Upper lobe of left lung (tissue), 6 donors: ENCODE results near the gene FASTK. TPM values are rescaled to one million over a fixed set of nuclear protein-coding genes. Genes with fewer than 3 reads are reported as not detected.

ENCODE experiments used
- ATAC-seq, 2 donors: fragments of 200-7000 bp; cut with Tn5 transposase; one replicate each; pipeline ENCODE4 v1.9.1; 2022; ENCODE audit warnings: mild to moderate bottlenecking in 2 of 2, moderate library complexity in 2 of 2; ENCODE audit not compliant: low FRiP score in 2 of 2
- DNase-seq, 2 donors: peaks; one replicate each; pipeline ENCODE4 v3.0.0-alpha.2; 2019 to 2020
- H3K27ac ChIP-seq, 4 donors: fragments of 200-600 bp; sonication (generic); one replicate each; pipeline ENCODE4 v1.5.1; 2016 to 2019
- H3K27me3 ChIP-seq, 4 donors: fragments of 200-600 bp; sonication (generic); one replicate each; pipeline ENCODE4 v1.5.1; 2017 to 2019
- H3K36me3 ChIP-seq, 4 donors: fragments of 200-600 bp; sonication (generic); one replicate each; pipeline ENCODE4 v1.5.1; 2016 to 2019
- H3K4me1 ChIP-seq, 4 donors: fragments of 200-600 bp; sonication (generic); one replicate each; pipeline ENCODE4 v1.5.1; 2018 to 2019
- H3K4me3 ChIP-seq, 4 donors: fragments of 200-600 bp; sonication (generic); one replicate each; pipeline ENCODE4 v1.5.1; 2017 to 2019; ENCODE audit warnings: mild to moderate bottlenecking in 2 of 4, moderate library complexity in 1 of 4
- H3K9me3 ChIP-seq, 4 donors: fragments of 200-600 bp; sonication (generic); one replicate each; pipeline ENCODE4 v1.5.1; 2018 to 2019
- EP300 ChIP-seq, 4 donors: sonication (generic); formaldehyde crosslinking; IDR thresholded peaks; one replicate each; pipeline ENCODE4 v1.5.1; 2017; ENCODE audit warnings: antibody characterized with exemption in 4 of 4, control low read depth in 2 of 4
- POLR2A ChIP-seq, 4 donors: fragments of 450-650 bp; IDR thresholded peaks; one replicate each; pipeline ENCODE4 v1.5.1; 2016 to 2017; ENCODE audit warnings: antibody characterized with exemption in 4 of 4, mild to moderate bottlenecking in 2 of 4
- POLR2AphosphoS5 ChIP-seq, 2 donors: sonication (generic); formaldehyde crosslinking; IDR thresholded peaks; one replicate each; pipeline ENCODE4 v1.5.1; 2017; ENCODE audit warnings: antibody characterized with exemption in 2 of 2
- WGBS, 2 donors: methylation state at CpG; one replicate each; pipeline ENCODE4 v1.1.5; 2017 to 2018; 5-methylcytosine and 5-hydroxymethylcytosine counted together
- total RNA-seq, 6 donors: library from RNA; depleted of rRNA in 4 of 6; stranded (reverse); fragments of >200 nt in 4 of 6; gene quantifications; one replicate each; pipeline versions ENCODE4 v1.1.0 to v1.2.1, GENCODE V29; 2016 to 2021
- TF ChIP-seq, protein P1 (sequence below), 6 experiments: fragments of 450-650 bp in 4 of 6; fragments of 200-600 bp in 2 of 6; sonication (generic) in 2 of 6; IDR thresholded peaks; one replicate each; pipeline ENCODE4 v1.5.1; 2016 to 2019; ENCODE audit warnings: antibody characterized with exemption in 6 of 6
- donor health status: DM: no; HTN: no; CAD: no; lungs with moderate emphysema.
- donor health status: DM: no; HTN: yes; CAD: no; lungs with severe emphysema.

Gene FASTK
- total RNA-seq, 6 donors from 2014 or later = 54.3 to 136 (median 78.0) TPM

DNA sequence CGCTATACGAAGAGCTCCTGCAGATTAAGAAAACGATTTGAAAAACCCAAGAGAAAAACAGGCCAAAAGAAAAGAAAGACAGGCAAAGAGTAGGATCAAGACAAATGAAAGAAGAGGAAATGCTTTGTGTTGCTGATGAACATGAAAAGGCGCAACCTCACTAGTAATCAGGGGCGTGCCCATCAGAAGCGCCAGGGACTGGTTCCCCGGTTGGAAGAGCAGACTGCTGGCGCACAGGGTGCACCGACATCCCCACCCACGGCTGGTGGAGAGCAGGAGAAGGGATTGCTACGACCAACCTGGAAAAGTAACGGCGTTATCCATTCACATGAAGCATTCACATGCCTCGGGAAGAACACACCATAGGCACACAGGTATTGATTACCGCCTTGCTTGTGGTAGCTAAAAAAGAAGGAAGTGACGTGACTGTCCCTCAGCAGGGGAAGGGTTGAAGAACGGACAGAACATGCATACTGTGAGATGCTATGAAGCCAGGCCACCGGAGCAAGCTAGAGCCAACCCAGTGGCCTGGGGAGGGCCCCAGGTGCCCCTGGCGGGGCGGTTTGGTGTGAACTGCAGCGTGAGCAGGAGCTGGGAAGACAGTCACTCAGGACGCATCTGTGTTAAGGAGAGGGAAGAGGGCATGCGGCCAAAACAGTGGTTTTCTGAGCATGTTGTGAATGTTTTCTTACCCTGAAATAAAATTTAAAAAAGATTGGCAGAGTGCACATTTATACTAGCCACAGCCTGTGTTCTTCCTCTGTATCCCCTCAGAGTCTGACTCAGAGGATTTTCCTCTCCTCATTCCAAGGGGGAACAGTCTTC is 24.0 kb upstream of the FASTK start:
- DNase-seq = no peak

DNA sequence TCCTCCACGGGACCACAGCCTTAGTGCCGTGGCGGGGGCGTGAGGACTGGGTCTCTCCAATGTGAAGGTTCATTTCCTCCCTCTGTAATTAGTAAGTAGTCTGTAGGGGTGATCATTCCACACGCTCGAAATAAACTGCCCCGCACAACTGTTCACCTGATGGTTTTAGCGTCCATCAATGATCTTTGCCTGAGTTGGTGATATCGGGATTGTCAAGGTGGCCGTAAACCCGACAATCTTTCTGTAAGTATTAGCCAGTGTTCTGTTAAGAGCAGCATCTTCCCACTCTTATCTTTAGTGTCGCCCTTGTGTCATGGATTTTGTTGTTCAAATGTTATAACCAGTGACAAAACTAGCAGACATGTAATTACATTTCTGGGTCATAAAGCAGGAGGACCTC is 23.4 kb upstream of the FASTK start:
- no peaks in the 10 kb centered on the region for H3K27me3 ChIP-seq
- H3K9me3 ChIP-seq = no peaks in the 10 kb centered on the region
- TF ChIP-seq, protein P1, sequence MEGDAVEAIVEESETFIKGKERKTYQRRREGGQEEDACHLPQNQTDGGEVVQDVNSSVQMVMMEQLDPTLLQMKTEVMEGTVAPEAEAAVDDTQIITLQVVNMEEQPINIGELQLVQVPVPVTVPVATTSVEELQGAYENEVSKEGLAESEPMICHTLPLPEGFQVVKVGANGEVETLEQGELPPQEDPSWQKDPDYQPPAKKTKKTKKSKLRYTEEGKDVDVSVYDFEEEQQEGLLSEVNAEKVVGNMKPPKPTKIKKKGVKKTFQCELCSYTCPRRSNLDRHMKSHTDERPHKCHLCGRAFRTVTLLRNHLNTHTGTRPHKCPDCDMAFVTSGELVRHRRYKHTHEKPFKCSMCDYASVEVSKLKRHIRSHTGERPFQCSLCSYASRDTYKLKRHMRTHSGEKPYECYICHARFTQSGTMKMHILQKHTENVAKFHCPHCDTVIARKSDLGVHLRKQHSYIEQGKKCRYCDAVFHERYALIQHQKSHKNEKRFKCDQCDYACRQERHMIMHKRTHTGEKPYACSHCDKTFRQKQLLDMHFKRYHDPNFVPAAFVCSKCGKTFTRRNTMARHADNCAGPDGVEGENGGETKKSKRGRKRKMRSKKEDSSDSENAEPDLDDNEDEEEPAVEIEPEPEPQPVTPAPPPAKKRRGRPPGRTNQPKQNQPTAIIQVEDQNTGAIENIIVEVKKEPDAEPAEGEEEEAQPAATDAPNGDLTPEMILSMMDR (IDR thresholded peaks at IDR 0.05) = no peak
- no peak for TF ChIP-seq EP300 (IDR thresholded peaks at IDR 0.05)
- no peak for TF ChIP-seq POLR2A (IDR thresholded peaks at IDR 0.05)
- TF ChIP-seq POLR2AphosphoS5 (IDR thresholded peaks at IDR 0.05) = no peak
- 83 to 97% methylated on average over 8 to 12 of the region's 12 CpGs for WGBS, 2 donors
- ATAC-seq (no peak), DNase-seq (no peak)
- H3K4me3 ChIP-seq = no peak overlapping the region
- peaks cover 0 to 26% (median 12%) of the 10 kb centered on the region in 4 donors for H3K4me1 ChIP-seq
- H3K36me3 ChIP-seq = peaks cover 0 to 6% (median 2%) of the 10 kb centered on the region in 4 donors
- H3K27ac ChIP-seq = no peak overlapping the region

More for the DNA sequence above, 24.0 kb upstream of the FASTK start:
- H3K27me3 ChIP-seq = no peaks in the 10 kb centered on the region
- WGBS, 2 donors = 75 to 82% methylated on average over 23 of the region's 23 CpGs
- H3K4me1 ChIP-seq = peaks cover 0 to 27% (median 9%) of the 10 kb centered on the region in 4 donors
- H3K27ac ChIP-seq = no peak overlapping the region
- no peaks in the 10 kb centered on the region for H3K9me3 ChIP-seq
- H3K4me3 ChIP-seq = no peak overlapping the region
- ATAC-seq = no peak
- H3K36me3 ChIP-seq = peaks cover 0 to 6% (median 2%) of the 10 kb centered on the region in 4 donors
- TF ChIP-seq, protein P1 (IDR thresholded peaks at IDR 0.05) = no peak
- TF ChIP-seq POLR2AphosphoS5 (IDR thresholded peaks at IDR 0.05) (no peak), EP300 (IDR thresholded peaks at IDR 0.05) (no peak), POLR2A (IDR thresholded peaks at IDR 0.05) (no peak)

DNA sequence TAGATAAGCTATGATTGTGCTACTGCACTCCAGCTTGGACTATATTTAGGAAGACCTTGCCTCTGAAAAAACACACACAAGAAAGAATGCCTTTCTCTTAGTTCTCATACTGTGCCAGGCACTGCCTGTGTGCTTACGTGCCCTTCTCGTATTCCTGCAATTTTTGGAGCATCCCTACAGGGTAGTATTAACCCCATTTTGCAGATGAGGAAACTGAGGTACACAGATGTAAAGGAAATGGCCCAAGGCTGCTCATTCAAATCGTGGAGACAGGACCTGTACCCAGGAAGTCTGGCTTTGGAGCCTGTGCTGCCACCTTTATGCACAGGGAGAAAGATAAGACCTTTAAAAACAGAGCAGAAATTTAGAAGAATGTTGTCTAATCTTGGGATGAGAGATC is 22.4 kb upstream of the FASTK start:
- Histone ChIP-seq H3K27ac (no peak overlapping the region), H3K4me3 (no peak overlapping the region), H3K9me3 (no peaks in the 10 kb centered on the region), H3K4me1 (peaks cover 0 to 25% (median 12%) of the 10 kb centered on the region in 4 donors), H3K27me3 (no peaks in the 10 kb centered on the region), H3K36me3 (peaks cover 0 to 6% (median 2%) of the 10 kb centered on the region in 4 donors)
- no peak for TF ChIP-seq EP300 (IDR thresholded peaks at IDR 0.05)
- no peak for TF ChIP-seq POLR2AphosphoS5 (IDR thresholded peaks at IDR 0.05)
- TF ChIP-seq POLR2A (IDR thresholded peaks at IDR 0.05) = no peak
- TF ChIP-seq, protein P1 (IDR thresholded peaks at IDR 0.05) = no peak
- DNase-seq = no peak
- WGBS, 2 donors = 73 to 83% methylated on average over 3 of the region's 3 CpGs
- no peak for ATAC-seq

DNA sequence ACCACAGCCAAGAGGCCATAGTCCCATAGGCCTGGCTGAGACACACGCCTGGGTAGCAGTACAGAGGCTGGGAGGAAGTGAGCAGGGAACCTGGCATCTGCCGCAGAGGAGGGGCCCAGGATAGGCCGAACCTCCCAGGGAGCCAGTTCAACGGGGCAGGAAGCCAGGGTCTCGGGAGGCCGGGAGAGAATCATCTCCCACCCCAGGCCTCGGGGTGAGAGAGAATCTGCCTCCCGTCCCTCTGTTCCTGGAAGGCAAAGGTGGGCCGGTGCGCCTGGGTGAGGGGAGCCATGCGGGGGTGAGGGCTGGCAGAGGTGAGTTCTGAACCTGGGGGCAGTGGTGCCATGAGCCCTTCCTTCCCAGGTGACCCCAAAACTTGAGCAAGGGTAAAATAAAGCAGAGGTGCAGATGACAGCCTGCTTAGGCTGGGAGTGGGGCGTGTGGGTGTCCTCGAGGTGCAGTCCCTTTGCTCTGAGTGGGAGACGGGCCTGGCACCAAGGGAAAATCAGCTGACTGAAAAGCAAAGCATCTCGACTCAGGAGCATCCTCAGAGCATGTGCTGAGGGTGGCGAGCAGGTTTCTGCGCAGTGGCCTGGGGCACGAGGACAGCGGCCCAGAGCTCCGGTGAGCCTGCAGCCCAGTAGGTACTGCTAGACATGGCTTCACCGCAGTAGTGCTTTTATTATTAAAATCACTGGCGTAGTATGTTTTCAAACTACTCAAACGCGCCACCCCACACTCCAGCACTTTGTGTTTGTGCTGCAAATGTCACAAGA is 21.2 kb upstream of the FASTK start:
- Histone ChIP-seq H3K9me3 (no peaks in the 10 kb centered on the region), H3K36me3 (peaks cover 0 to 8% (median 2%) of the 10 kb centered on the region in 4 donors), H3K27ac (peak overlapping the region in 2 of 4 donors; percentile 35), H3K4me1 (peaks cover 0 to 33% (median 12%) of the 10 kb centered on the region in 4 donors), H3K27me3 (no peaks in the 10 kb centered on the region), H3K4me3 (no peak overlapping the region)
- no peak for TF ChIP-seq POLR2A (IDR thresholded peaks at IDR 0.05)
- TF ChIP-seq EP300 (IDR thresholded peaks at IDR 0.05) = no peak
- DNase-seq (peak in 1 of 2 donors; percentile 38), ATAC-seq (peak; percentile 12 to 28)
- WGBS, 2 donors = 85 to 86% methylated on average over 18 to 23 of the region's 24 CpGs

DNA sequence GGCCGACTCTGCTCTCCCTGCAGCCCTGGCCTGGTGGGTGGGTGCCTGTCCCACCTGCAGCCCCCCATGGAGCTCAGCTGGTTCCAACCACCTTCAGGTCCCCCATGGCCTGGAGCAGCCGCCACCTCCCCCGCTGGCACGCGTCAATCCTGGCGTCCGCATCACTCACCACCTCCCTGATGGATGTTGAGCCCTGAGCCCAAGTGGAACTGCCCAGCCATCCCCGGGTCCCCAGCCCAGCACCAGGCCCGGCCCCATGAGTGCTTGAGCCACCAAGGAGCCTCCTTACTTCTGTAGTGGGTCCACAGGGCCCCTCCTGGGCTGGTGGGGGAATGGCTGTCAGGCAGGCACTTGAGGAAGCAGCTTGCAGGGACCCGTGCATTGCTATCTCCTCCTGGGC is 20.3 kb upstream of the FASTK start:
- WGBS, 2 donors = 93% methylated on average over 7 of the region's 10 CpGs; no CpG with 5 or more reads in 1 of the 2 donors
- no peaks in the 10 kb centered on the region for H3K9me3 ChIP-seq
- no peak overlapping the region for H3K4me3 ChIP-seq
- peak in 1 of 2 donors; percentile 78 for DNase-seq
- H3K4me1 ChIP-seq = peaks cover 0 to 33% (median 13%) of the 10 kb centered on the region in 4 donors
- ATAC-seq = peak in 1 of 2 donors; percentile 21
- peak overlapping the region in 1 of 4 donors; percentile 35 for H3K27ac ChIP-seq
- H3K27me3 ChIP-seq = no peaks in the 10 kb centered on the region
- TF ChIP-seq EP300 (IDR thresholded peaks at IDR 0.05) (no peak), POLR2A (IDR thresholded peaks at IDR 0.05) (no peak), POLR2AphosphoS5 (IDR thresholded peaks at IDR 0.05) (no peak)
- TF ChIP-seq, protein P1 (IDR thresholded peaks at IDR 0.05) = no peak
- peaks cover 0 to 6% (median 2%) of the 10 kb centered on the region in 4 donors for H3K36me3 ChIP-seq
